SU-DHL-6 (cell line): ENCODE data around the gene SELENBP1.
A peak's percentile ranks its signal among the peaks of the same experiment; 100 is the strongest.

Experiments used
- H2AFZ ChIP-seq: fragments of 200-600 bp; sonication (generic); 2 replicates; pipeline ENCODE4 v1.6.1; 2014; ENCODE audit warnings: low read depth, mild to moderate bottlenecking, moderate library complexity, mixed read lengths, antibody characterized with exemption, low read length; ENCODE audit not compliant: severe bottlenecking
- H3F3A ChIP-seq: fragments of 200-600 bp; shearing (Covaris generic); 2 replicates; pipeline ENCODE4 v1.6.0; 2016; ENCODE audit warnings: antibody characterized with exemption, mild to moderate bottlenecking; ENCODE audit not compliant: insufficient read depth
- H3K27ac ChIP-seq: fragments of 200-600 bp; sonication (generic); 2 replicates; pipeline ENCODE4 v1.5.1; 2016; ENCODE audit warnings: low read depth, mild to moderate bottlenecking, low read length, moderate library complexity, mixed read lengths
- H3K27me3 ChIP-seq: fragments of 200-600 bp; sonication (generic), shearing (Covaris generic); 2 replicates; pipeline ENCODE4 v1.6.0; 2014; ENCODE audit warnings: mild to moderate bottlenecking, low read length
- H3K36me3 ChIP-seq: fragments of 200-600 bp; sonication (generic); 2 replicates; pipeline ENCODE4 v1.6.1; 2014; ENCODE audit warnings: mild to moderate bottlenecking, low read length, mixed read lengths
- H3K4me2 ChIP-seq: fragments of 300-600, 200-600 bp; shearing (Covaris generic), sonication (generic); 2 replicates; pipeline ENCODE4 v1.6.0; 2014; ENCODE audit warnings: low read length, low read depth, mild to moderate bottlenecking; ENCODE audit not compliant: poor library complexity, severe bottlenecking
- H3K4me3 ChIP-seq: fragments of 200-600 bp; sonication (generic); 2 replicates; pipeline ENCODE4 v1.5.1; 2014; ENCODE audit warnings: antibody characterized with exemption, low read length, mild to moderate bottlenecking, mixed read lengths; ENCODE audit not compliant: insufficient read depth, poor library complexity, severe bottlenecking
- H3K79me2 ChIP-seq: fragments of 200-600 bp; sonication (generic); 2 replicates; pipeline ENCODE4 v1.6.1; 2014; ENCODE audit warnings: mild to moderate bottlenecking, low read length, moderate library complexity; ENCODE audit not compliant: insufficient read depth
- H3K9ac ChIP-seq: fragments of 200-600 bp; sonication (generic); 2 replicates; pipeline ENCODE4 v1.7.0; 2014; ENCODE audit warnings: mild to moderate bottlenecking, low read length
- H3K9me2 ChIP-seq: fragments of 200-600 bp; sonication (generic); replicated peaks from 2 replicates; pipeline ENCODE4 v1.6.1; 2014; ENCODE audit warnings: low read length; ENCODE audit not compliant: insufficient read depth
- H3K9me3 ChIP-seq: fragments of 200-600 bp; sonication (generic); 2 replicates; pipeline ENCODE4 v1.6.1; 2014; ENCODE audit warnings: low read length, mixed read lengths; ENCODE audit not compliant: insufficient read depth
- H4K20me1 ChIP-seq: fragments of 200-600 bp; sonication (generic); 2 replicates; pipeline ENCODE4 v1.6.1; 2014; ENCODE audit warnings: low read depth, mild to moderate bottlenecking, antibody characterized with exemption, low read length, moderate library complexity, mixed read lengths
- EZH2phosphoT487 ChIP-seq: fragments of 200-600 bp; sonication (generic), shearing (Covaris generic); conservative IDR thresholded peaks from 2 replicates; pipeline ENCODE4 v1.6.1; 2018; ENCODE audit warnings: mild to moderate bottlenecking, antibody characterized with exemption, low read length, moderate library complexity, mixed read lengths
- TF ChIP-seq, protein P1 (sequence below): fragments of 200-600 bp; sonication (generic); IDR thresholded peaks from one replicate; pipeline ENCODE4 v1.5.1; 2017; ENCODE audit warnings: antibody characterized with exemption, mild to moderate bottlenecking, low read length, moderate library complexity; ENCODE audit not compliant: insufficient read depth, poor library complexity, severe bottlenecking

The SELENBP1 gene

GRCh38 chr1:151327903-151328674 lies 44.4 kb downstream of the SELENBP1 start:
- TF ChIP-seq EZH2phosphoT487 = no peak
- TF ChIP-seq, protein P1, sequence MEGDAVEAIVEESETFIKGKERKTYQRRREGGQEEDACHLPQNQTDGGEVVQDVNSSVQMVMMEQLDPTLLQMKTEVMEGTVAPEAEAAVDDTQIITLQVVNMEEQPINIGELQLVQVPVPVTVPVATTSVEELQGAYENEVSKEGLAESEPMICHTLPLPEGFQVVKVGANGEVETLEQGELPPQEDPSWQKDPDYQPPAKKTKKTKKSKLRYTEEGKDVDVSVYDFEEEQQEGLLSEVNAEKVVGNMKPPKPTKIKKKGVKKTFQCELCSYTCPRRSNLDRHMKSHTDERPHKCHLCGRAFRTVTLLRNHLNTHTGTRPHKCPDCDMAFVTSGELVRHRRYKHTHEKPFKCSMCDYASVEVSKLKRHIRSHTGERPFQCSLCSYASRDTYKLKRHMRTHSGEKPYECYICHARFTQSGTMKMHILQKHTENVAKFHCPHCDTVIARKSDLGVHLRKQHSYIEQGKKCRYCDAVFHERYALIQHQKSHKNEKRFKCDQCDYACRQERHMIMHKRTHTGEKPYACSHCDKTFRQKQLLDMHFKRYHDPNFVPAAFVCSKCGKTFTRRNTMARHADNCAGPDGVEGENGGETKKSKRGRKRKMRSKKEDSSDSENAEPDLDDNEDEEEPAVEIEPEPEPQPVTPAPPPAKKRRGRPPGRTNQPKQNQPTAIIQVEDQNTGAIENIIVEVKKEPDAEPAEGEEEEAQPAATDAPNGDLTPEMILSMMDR = no peak
- no peaks in the 10 kb centered on the region for H4K20me1 ChIP-seq
- peak overlapping the region; percentile 94 for H3K4me2 ChIP-seq
- H3F3A ChIP-seq = peaks cover 7% of the 10 kb centered on the region; the same call in 1 of the 2 replicates
- H3K36me3 ChIP-seq = no peaks in the 10 kb centered on the region
- no peaks in the 10 kb centered on the region for H3K9me3 ChIP-seq
- H2AFZ ChIP-seq = peak overlapping the region; percentile 97
- no peak overlapping the region for H3K27ac ChIP-seq
- H3K9ac ChIP-seq = peak overlapping the region; percentile 74
- peaks cover 7% of the 10 kb centered on the region; the same call in 1 of the 2 replicates for H3K79me2 ChIP-seq
- no peaks in the 10 kb centered on the region for H3K9me2 ChIP-seq
- peak overlapping the region; percentile 98 for H3K4me3 ChIP-seq
- no peaks in the 10 kb centered on the region for H3K27me3 ChIP-seq

DNA sequence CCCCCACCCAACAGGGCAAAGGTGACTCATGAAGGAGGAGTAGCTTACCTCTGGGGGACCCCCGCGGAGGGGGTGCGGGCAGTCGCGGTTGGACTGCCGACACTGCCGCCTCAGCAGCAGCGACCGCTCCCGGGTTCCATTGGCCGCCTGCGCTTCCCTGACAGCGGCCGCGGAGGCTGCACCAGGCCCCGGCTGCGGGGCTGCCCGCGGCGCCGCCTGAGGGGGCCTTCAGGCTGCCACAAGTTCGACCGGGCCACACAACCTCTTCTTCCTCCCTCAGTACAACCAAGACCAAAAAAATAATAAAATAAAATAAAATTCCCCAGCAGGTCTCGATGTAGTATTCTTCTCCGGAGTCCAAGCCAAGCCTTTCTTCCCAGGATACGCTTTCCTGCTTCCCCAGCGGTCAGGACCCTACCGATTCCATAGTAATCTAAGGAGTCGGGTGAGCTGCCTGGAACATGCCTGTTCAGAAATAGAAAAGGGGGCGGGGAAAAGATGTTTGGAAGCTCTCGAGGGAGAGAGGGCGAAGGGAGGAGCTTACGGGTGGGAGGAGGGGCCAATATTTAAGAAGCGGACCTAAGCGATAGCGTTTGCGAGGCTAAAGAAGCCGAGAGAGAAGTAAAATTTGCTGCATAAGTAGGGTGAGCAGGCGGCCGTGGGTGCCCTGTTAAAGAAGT lies 45.1 kb downstream of the SELENBP1 start, which contains the start of gene PI4KB:
TSS of gene PI4KB (minus strand) at position 194 of the 680 bp plus-strand sequence. CDS start 10,935 bp downstream, outside the sequence.
- Histone ChIP-seq H3K9me2 (no peaks in the 10 kb centered on the region), H3F3A (peaks cover 7% of the 10 kb centered on the region; the same call in 1 of the 2 replicates), H3K4me3 (peak within 1 kb of the TSS; percentile 98), H3K27me3 (no peaks in the 10 kb centered on the region), H2AFZ (peak within 1 kb of the TSS; percentile 97), H3K79me2 (peaks cover 7% of the 10 kb centered on the region; the same call in 1 of the 2 replicates), H3K4me2 (peak within 1 kb of the TSS; percentile 94), H4K20me1 (no peaks in the 10 kb centered on the region), H3K9ac (peak within 1 kb of the TSS; percentile 74), H3K36me3 (no peaks in the 10 kb centered on the region), H3K9me3 (no peaks in the 10 kb centered on the region), H3K27ac (peak within 1 kb of the TSS; percentile 83)
- TF ChIP-seq, protein P1 = no peak
- TF ChIP-seq EZH2phosphoT487 = no peak

DNA sequence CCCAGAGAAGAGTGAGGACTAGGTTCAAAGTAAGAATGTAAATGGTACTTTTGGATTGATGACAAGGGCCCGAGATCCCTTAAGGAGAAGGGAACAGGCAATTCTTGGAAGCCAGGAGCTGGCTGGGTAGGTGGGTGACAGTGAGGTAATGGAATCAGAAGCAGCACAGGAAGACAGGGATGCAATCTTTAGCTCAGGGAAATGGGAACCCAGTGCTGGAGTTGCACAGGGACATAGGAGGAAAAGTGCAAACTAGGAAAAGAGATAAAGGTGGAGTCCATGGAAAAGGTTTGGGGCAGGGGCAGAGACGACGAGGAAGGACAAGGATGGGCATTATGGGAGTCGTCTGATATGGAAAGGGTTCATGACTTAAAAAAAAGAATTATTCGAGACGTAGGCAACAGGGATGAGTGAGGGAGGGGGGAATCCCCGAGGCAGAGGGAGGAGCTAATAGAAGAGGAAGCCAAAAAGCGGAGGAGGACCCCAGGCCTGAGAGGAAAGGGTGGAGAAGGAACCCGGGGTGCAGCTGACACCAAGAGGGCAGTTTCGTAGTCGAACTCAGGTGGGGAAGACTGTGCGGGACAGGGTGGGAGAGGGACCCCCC lies 45.8 kb downstream of the SELENBP1 start:
- Histone ChIP-seq H3K9ac (peak overlapping the region; percentile 74), H3K4me3 (peak overlapping the region; percentile 98), H3K27ac (peak overlapping the region; percentile 83), H3K9me2 (no peaks in the 10 kb centered on the region), H3K9me3 (no peaks in the 10 kb centered on the region), H3K27me3 (no peaks in the 10 kb centered on the region), H3K4me2 (peak overlapping the region; percentile 94), H3K79me2 (peaks cover 7% of the 10 kb centered on the region; the same call in 1 of the 2 replicates), H4K20me1 (no peaks in the 10 kb centered on the region), H3F3A (peaks cover 7% of the 10 kb centered on the region; the same call in 1 of the 2 replicates), H3K36me3 (no peaks in the 10 kb centered on the region), H2AFZ (peak overlapping the region; percentile 97)
- no peak for TF ChIP-seq EZH2phosphoT487
- TF ChIP-seq, protein P1 = no peak
